ENCODE data around the gene ABLIM3. TPM values are rescaled to one million over a fixed set of nuclear protein-coding genes. Genes with fewer than 3 reads are reported as not detected.
A peak's percentile ranks its signal among the peaks of the same experiment; 100 is the strongest.

ABLIM3 gene
- total and polyA plus RNA-seq, 2 of the 13 experiments (the other 11 are each of a cell fraction or from before 2014, with no cell fraction given), result 0.53 to 6.3 TPM

DNA sequence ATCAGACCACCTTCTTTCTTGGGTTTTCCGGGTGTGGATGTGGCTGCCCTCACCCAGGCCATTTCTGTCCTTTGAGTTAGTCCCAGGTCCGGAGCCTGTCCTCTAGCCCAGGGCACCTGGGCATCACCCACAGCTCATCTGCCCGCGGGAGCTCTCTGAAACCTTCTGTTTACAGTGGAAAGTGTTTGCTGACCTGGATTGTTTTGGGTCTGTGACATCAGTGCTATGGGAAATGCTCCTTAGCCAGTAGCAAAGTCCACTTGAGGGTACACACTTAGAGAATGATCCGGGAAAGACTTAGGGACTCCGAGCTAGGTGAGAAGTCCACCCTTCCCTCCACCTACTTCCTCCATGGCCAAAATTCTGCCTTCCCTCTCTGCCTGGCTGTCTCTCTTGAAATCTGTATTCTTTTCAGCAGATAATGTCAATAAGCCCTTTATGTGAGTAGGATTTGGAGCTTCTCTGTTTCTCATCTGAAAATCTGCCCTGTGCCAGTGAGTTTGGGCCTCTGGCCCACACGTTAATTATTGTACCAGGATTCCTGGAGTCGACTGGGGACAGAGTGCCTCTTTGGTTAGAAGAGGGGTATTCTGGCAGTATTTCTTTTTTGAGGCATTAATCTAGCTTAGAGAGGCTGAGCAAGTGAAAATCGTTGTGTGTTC, 19.9 kb downstream of the ABLIM3 start (continued):
- TF ChIP-seq, protein P1, sequence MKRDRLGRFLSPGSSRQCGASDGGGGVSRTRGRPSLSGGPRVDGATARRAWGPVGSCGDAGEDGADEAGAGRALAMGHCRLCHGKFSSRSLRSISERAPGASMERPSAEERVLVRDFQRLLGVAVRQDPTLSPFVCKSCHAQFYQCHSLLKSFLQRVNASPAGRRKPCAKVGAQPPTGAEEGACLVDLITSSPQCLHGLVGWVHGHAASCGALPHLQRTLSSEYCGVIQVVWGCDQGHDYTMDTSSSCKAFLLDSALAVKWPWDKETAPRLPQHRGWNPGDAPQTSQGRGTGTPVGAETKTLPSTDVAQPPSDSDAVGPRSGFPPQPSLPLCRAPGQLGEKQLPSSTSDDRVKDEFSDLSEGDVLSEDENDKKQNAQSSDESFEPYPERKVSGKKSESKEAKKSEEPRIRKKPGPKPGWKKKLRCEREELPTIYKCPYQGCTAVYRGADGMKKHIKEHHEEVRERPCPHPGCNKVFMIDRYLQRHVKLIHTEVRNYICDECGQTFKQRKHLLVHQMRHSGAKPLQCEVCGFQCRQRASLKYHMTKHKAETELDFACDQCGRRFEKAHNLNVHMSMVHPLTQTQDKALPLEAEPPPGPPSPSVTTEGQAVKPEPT (CRISPR knock-in tag; IDR thresholded peaks at IDR 0.05; ENCODE audit: low read depth), result 0 out of 2 replicates have a peak, but pooled peaks have one; percentile 52
- TF ChIP-seq TCF12 (IDR thresholded peaks at IDR 0.05) (no peak), TCF12 (CRISPR knock-in tag; IDR thresholded peaks at IDR 0.05) (0 out of 2 replicates have a peak, but pooled peaks have one; percentile 11), TCF7 (IDR thresholded peaks at IDR 0.05; ENCODE audit: low read depth) (peak; percentile 24; the same call in 1 of the 2 replicates), ATM (IDR thresholded peaks at IDR 0.05; ENCODE audit: borderline replicate concordance) (no peak), SSRP1 (CRISPR knock-in tag; IDR thresholded peaks at IDR 0.05) (peak; percentile 76; the same call in 1 of the 2 replicates), POLR2AphosphoS5 (IDR thresholded peaks at IDR 0.05; ENCODE audit: low read depth, low read length) (peak; percentile 29; the same call in 1 of the 2 replicates), KLF9 (CRISPR knock-in tag; IDR thresholded peaks at IDR 0.05; ENCODE audit: low read depth) (no peak), KAT8 (CRISPR knock-in tag; IDR thresholded peaks at IDR 0.05) (peak; percentile 53), SMC3 (IDR thresholded peaks at IDR 0.05; ENCODE audit: low read length) (0 out of 2 replicates have a peak, but pooled peaks have one; percentile 8), NR2F1 (CRISPR knock-in tag; IDR thresholded peaks at IDR 0.05) (no peak), ZNF430 (CRISPR knock-in tag; IDR thresholded peaks at IDR 0.05) (0 out of 2 replicates have a peak, but pooled peaks have one; percentile 16)
- TF ChIP-seq, protein P2, sequence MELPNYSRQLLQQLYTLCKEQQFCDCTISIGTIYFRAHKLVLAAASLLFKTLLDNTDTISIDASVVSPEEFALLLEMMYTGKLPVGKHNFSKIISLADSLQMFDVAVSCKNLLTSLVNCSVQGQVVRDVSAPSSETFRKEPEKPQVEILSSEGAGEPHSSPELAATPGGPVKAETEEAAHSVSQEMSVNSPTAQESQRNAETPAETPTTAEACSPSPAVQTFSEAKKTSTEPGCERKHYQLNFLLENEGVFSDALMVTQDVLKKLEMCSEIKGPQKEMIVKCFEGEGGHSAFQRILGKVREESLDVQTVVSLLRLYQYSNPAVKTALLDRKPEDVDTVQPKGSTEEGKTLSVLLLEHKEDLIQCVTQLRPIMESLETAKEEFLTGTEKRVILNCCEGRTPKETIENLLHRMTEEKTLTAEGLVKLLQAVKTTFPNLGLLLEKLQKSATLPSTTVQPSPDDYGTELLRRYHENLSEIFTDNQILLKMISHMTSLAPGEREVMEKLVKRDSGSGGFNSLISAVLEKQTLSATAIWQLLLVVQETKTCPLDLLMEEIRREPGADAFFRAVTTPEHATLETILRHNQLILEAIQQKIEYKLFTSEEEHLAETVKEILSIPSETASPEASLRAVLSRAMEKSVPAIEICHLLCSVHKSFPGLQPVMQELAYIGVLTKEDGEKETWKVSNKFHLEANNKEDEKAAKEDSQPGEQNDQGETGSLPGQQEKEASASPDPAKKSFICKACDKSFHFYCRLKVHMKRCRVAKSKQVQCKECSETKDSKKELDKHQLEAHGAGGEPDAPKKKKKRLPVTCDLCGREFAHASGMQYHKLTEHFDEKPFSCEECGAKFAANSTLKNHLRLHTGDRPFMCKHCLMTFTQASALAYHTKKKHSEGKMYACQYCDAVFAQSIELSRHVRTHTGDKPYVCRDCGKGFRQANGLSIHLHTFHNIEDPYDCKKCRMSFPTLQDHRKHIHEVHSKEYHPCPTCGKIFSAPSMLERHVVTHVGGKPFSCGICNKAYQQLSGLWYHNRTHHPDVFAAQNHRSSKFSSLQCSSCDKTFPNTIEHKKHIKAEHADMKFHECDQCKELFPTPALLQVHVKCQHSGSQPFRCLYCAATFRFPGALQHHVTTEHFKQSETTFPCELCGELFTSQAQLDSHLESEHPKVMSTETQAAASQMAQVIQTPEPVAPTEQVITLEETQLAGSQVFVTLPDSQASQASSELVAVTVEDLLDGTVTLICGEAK (IDR thresholded peaks at IDR 0.05), result no peak
- TF ChIP-seq, protein P2 (CRISPR knock-in tag; IDR thresholded peaks at IDR 0.05), result peak; percentile 24; the same call in 1 of the 2 replicates
- TF ChIP-seq, protein P3, sequence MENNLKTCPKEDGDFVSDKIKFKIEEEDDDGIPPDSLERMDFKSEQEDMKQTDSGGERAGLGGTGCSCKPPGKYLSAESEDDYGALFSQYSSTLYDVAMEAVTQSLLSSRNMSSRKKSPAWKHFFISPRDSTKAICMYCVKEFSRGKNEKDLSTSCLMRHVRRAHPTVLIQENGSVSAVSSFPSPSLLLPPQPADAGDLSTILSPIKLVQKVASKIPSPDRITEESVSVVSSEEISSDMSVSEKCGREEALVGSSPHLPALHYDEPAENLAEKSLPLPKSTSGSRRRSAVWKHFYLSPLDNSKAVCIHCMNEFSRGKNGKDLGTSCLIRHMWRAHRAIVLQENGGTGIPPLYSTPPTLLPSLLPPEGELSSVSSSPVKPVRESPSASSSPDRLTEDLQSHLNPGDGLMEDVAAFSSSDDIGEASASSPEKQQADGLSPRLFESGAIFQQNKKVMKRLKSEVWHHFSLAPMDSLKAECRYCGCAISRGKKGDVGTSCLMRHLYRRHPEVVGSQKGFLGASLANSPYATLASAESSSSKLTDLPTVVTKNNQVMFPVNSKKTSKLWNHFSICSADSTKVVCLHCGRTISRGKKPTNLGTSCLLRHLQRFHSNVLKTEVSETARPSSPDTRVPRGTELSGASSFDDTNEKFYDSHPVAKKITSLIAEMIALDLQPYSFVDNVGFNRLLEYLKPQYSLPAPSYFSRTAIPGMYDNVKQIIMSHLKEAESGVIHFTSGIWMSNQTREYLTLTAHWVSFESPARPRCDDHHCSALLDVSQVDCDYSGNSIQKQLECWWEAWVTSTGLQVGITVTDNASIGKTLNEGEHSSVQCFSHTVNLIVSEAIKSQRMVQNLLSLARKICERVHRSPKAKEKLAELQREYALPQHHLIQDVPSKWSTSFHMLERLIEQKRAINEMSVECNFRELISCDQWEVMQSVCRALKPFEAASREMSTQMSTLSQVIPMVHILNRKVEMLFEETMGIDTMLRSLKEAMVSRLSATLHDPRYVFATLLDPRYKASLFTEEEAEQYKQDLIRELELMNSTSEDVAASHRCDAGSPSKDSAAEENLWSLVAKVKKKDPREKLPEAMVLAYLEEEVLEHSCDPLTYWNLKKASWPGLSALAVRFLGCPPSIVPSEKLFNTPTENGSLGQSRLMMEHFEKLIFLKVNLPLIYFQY (CRISPR knock-in tag; IDR thresholded peaks at IDR 0.05; ENCODE audit: borderline replicate concordance), result peak; percentile 18; the same call in 1 of the 2 replicates
